ENCODE data around the gene KCNH2. TPM values are rescaled to one million over a fixed set of nuclear protein-coding genes. Genes with fewer than 3 reads are reported as not detected.
A peak's percentile ranks its signal among the peaks of the same experiment; 100 is the strongest.

KCNH2 gene
- total and polyA plus RNA-seq, 10 of the 15 experiments (the other 5 are each of a cell fraction or from before 2014, with no cell fraction given): 0.04 to 0.24 (median 0.17) TPM; not detected in 6

DNA sequence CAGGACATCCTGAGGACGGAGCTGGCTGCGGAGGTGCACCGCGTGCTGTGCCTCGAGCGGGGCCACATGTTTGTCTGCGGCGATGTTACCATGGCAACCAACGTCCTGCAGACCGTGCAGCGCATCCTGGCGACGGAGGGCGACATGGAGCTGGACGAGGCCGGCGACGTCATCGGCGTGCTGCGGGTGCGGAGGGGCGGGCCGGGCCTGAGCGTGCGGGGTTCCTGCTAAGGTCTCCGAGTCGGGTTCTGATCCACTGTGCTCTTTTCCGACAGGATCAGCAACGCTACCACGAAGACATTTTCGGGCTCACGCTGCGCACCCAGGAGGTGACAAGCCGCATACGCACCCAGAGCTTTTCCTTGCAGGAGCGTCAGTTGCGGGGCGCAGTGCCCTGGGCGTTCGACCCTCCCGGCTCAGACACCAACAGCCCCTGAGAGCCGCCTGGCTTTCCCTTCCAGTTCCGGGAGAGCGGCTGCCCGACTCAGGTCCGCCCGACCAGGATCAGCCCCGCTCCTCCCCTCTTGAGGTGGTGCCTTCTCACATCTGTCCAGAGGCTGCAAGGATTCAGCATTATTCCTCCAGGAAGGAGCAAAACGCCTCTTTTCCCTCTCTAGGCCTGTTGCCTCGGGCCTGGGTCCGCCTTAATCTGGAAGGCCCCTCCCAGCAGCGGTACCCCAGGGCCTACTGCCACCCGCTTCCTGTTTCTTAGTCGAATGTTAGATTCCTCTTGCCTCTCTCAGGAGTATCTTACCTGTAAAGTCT lies 35.8 kb upstream of the KCNH2 start (continued):
- 0 out of 4 replicates have a peak, but pooled peaks of 1 of the 2 experiments have one; percentile 52 for TF ChIP-seq SRF (IDR thresholded peaks at IDR 0.05; ENCODE audit: low read depth in 2 of 2, low read length in 2 of 2)
- TF ChIP-seq RAD21 (IDR thresholded peaks at IDR 0.05; ENCODE audit: insufficient read depth, low read depth, low read length): no peak
- no peak for TF ChIP-seq NRF1 (conservative IDR thresholded peaks at IDR 0.05; ENCODE audit: low read depth, low read length)
- TF ChIP-seq, protein P1, sequence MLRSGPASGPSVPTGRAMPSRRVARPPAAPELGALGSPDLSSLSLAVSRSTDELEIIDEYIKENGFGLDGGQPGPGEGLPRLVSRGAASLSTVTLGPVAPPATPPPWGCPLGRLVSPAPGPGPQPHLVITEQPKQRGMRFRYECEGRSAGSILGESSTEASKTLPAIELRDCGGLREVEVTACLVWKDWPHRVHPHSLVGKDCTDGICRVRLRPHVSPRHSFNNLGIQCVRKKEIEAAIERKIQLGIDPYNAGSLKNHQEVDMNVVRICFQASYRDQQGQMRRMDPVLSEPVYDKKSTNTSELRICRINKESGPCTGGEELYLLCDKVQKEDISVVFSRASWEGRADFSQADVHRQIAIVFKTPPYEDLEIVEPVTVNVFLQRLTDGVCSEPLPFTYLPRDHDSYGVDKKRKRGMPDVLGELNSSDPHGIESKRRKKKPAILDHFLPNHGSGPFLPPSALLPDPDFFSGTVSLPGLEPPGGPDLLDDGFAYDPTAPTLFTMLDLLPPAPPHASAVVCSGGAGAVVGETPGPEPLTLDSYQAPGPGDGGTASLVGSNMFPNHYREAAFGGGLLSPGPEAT (IDR thresholded peaks at IDR 0.05; ENCODE audit: low read depth): no peak
- TF ChIP-seq HCFC1 (IDR thresholded peaks at IDR 0.05; ENCODE audit: low read length): peak; percentile 29; the same call in 1 of the 2 replicates
- no peak for TF ChIP-seq TAF1 (IDR thresholded peaks at IDR 0.05; ENCODE audit: borderline replicate concordance, low read depth, low read length)
- TF ChIP-seq SPI1 (IDR thresholded peaks at IDR 0.05; ENCODE audit: borderline replicate concordance, insufficient read depth, low read depth, low read length): peak; percentile 63; the same call in 1 of the 2 replicates
- TF ChIP-seq KDM1A (IDR thresholded peaks at IDR 0.05; ENCODE audit: borderline replicate concordance): no peak
- no peak for TF ChIP-seq SP1 (IDR thresholded peaks at IDR 0.05; ENCODE audit: low read depth, low read length)
- TF ChIP-seq STAT1 (conservative IDR thresholded peaks at IDR 0.05): no peak
- no peak for TF ChIP-seq ATF7 (IDR thresholded peaks at IDR 0.05; ENCODE audit: low read depth)
- no peak for TF ChIP-seq TARDBP (IDR thresholded peaks at IDR 0.05; ENCODE audit: borderline replicate concordance)
- TF ChIP-seq, protein P2, sequence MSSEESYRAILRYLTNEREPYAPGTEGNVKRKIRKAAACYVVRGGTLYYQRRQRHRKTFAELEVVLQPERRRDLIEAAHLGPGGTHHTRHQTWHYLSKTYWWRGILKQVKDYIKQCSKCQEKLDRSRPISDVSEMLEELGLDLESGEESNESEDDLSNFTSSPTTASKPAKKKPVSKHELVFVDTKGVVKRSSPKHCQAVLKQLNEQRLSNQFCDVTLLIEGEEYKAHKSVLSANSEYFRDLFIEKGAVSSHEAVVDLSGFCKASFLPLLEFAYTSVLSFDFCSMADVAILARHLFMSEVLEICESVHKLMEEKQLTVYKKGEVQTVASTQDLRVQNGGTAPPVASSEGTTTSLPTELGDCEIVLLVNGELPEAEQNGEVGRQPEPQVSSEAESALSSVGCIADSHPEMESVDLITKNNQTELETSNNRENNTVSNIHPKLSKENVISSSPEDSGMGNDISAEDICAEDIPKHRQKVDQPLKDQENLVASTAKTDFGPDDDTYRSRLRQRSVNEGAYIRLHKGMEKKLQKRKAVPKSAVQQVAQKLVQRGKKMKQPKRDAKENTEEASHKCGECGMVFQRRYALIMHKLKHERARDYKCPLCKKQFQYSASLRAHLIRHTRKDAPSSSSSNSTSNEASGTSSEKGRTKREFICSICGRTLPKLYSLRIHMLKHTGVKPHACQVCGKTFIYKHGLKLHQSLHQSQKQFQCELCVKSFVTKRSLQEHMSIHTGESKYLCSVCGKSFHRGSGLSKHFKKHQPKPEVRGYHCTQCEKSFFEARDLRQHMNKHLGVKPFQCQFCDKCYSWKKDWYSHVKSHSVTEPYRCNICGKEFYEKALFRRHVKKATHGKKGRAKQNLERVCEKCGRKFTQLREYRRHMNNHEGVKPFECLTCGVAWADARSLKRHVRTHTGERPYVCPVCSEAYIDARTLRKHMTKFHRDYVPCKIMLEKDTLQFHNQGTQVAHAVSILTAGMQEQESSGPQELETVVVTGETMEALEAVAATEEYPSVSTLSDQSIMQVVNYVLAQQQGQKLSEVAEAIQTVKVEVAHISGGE (CRISPR knock-in tag; IDR thresholded peaks at IDR 0.05): no peak
- TF ChIP-seq ZNF217 (IDR thresholded peaks at IDR 0.05): no peak
- TF ChIP-seq, protein P3, sequence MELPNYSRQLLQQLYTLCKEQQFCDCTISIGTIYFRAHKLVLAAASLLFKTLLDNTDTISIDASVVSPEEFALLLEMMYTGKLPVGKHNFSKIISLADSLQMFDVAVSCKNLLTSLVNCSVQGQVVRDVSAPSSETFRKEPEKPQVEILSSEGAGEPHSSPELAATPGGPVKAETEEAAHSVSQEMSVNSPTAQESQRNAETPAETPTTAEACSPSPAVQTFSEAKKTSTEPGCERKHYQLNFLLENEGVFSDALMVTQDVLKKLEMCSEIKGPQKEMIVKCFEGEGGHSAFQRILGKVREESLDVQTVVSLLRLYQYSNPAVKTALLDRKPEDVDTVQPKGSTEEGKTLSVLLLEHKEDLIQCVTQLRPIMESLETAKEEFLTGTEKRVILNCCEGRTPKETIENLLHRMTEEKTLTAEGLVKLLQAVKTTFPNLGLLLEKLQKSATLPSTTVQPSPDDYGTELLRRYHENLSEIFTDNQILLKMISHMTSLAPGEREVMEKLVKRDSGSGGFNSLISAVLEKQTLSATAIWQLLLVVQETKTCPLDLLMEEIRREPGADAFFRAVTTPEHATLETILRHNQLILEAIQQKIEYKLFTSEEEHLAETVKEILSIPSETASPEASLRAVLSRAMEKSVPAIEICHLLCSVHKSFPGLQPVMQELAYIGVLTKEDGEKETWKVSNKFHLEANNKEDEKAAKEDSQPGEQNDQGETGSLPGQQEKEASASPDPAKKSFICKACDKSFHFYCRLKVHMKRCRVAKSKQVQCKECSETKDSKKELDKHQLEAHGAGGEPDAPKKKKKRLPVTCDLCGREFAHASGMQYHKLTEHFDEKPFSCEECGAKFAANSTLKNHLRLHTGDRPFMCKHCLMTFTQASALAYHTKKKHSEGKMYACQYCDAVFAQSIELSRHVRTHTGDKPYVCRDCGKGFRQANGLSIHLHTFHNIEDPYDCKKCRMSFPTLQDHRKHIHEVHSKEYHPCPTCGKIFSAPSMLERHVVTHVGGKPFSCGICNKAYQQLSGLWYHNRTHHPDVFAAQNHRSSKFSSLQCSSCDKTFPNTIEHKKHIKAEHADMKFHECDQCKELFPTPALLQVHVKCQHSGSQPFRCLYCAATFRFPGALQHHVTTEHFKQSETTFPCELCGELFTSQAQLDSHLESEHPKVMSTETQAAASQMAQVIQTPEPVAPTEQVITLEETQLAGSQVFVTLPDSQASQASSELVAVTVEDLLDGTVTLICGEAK (IDR thresholded peaks at IDR 0.05; ENCODE audit: borderline replicate concordance): no peak
- TF ChIP-seq, protein P4, sequence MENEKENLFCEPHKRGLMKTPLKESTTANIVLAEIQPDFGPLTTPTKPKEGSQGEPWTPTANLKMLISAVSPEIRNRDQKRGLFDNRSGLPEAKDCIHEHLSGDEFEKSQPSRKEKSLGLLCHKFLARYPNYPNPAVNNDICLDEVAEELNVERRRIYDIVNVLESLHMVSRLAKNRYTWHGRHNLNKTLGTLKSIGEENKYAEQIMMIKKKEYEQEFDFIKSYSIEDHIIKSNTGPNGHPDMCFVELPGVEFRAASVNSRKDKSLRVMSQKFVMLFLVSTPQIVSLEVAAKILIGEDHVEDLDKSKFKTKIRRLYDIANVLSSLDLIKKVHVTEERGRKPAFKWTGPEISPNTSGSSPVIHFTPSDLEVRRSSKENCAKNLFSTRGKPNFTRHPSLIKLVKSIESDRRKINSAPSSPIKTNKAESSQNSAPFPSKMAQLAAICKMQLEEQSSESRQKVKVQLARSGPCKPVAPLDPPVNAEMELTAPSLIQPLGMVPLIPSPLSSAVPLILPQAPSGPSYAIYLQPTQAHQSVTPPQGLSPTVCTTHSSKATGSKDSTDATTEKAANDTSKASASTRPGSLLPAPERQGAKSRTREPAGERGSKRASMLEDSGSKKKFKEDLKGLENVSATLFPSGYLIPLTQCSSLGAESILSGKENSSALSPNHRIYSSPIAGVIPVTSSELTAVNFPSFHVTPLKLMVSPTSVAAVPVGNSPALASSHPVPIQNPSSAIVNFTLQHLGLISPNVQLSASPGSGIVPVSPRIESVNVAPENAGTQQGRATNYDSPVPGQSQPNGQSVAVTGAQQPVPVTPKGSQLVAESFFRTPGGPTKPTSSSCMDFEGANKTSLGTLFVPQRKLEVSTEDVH (IDR thresholded peaks at IDR 0.05; ENCODE audit: low read depth, partially characterized antibody): no peak
- no peak for TF ChIP-seq NR2F1 (conservative IDR thresholded peaks at IDR 0.05)
